Right lung (tissue), 5 donors: ENCODE data around the gene WDR5B. TPM values are rescaled to one million over a fixed set of nuclear protein-coding genes. Genes with fewer than 3 reads are reported as not detected.

Source experiments
- DNase-seq, 2 donors: peaks; one replicate each; pipeline ENCODE4 v3.0.0-alpha.2; 2013
- polyA plus RNA-seq, 5 donors: library from polyadenylated mRNA; unstranded; fragments of 120-200 nt; gene quantifications; one replicate each; pipeline versions ENCODE4 v1.2.1 to v1.2.3, GENCODE V29; 2013; ENCODE audit warnings: inconsistent platforms in 1 of 5, low replicate concordance in 1 of 5; ENCODE audit not compliant: insufficient read length in 5 of 5, insufficient read depth in 1 of 5

Gene WDR5B
- polyA plus RNA-seq, 5 donors, result 6.9 to 12.5 (median 9.2) TPM

DNA sequence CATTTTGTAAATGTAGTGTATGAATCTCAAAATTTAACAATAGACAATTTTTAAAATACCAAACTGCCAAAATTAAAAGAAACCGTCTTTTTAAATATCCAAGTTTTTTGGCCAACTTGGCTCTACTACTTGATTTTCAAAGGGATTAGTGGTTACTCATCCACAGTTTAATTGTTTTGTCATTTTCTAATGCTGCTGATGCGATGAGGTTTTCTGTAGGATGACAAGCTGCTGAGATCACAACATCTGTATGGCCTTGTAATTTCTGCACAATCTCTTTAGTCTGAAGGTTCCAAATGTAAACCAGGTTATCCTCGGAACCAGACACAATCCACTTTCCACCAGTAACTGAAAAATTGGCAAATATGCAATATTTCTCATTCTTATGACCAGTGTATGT lies 1.5 kb downstream of the WDR5B start:
- no peak for DNase-seq

DNA sequence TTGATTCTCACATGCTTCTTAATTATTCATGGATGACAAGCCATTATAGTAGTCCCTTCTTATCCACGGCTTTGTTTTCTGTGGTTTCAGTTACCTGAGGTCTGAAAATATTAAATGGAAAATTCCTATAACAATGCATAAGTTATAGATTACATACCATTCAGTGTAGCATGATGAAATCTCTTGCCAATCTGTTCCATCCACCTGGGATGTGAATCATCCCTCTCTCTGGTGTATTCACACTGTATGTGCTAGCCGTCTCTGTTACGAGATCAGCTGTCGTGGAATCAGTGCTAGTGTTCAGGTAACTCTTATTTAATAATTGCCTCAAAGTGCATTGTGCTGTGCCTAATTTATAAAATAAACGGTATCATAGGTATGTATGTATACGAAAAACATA lies 5.2 kb downstream of the WDR5B start:
- DNase-seq, result no peak

DNA sequence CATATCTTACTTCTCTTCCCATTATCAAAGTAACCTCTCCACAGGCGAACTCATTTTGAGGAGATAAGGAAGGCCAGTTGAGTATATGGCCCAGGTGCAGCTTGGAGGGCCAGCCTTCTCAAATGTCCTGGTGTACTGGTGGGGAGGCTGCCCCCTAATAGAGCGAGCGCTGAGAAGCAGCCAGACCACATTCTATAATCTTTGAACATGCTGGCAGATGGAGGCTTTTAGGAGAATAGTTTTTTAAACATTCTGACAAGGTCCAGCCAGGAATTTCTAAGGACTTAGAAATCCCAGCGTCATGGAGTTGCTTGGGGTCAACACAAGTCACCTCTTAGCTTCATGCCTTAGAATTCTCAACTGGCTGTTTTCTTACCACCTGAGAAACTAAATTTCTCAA lies 5.8 kb downstream of the WDR5B start:
- DNase-seq, result no peak

DNA sequence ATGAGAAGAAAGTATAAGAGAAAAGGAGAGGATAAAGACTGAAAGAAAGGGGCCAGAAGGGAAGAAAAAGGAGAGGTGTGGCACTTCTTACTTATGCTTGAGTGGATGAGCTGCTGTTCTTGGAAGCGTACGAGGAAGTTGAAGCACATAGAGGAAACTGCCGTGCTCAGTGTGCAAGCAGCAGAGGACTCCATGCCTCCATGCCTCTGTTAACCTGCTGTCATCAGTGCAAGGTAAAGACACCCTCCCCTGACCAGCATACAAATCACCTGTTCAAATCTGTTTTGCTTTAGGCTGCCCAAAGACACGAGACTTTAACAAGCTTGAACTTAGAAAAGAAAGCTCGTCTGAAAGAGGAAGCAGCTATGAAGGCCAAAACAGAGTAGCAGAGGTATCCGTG lies 6.4 kb downstream of the WDR5B start:
- no peak for DNase-seq

DNA sequence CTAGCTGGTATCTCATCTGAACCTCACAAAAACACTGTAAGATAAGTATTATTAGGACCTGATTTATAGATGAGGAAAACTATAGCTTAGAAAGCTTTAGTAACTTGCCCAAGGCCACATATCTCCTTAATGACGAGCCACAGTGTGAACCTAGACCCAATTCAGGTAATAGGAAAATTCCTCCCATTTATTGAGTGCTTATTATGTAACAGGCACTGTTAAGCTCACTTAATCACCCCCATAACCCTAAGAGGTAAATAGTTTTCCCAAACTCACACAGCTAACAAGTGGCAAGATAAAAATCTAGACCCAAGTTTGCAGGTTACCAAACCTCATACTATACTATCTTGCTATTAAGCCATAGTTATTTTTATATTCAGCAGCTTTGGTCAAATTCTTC lies 7.9 kb downstream of the WDR5B start:
- no peak for DNase-seq

DNA sequence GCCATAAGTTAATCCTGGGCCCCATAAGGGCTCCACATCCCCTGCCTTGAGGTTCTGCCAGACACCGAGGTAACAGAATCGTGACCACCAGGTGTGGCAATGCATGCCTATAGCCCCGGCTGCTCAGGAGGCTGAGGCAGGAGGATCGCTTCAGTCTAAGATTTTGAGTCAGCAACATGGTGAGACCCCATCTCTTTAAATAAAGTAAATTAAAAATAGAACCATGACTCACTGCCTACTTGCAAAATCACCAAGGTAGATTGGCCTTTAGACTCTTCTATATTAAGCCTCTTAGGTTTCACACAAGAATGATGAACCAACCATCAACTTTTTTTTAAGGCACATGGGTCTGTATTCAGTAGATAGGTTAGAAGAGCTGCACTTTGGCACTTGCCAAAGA lies 9.7 kb downstream of the WDR5B start:
- DNase-seq, result no peak

DNA sequence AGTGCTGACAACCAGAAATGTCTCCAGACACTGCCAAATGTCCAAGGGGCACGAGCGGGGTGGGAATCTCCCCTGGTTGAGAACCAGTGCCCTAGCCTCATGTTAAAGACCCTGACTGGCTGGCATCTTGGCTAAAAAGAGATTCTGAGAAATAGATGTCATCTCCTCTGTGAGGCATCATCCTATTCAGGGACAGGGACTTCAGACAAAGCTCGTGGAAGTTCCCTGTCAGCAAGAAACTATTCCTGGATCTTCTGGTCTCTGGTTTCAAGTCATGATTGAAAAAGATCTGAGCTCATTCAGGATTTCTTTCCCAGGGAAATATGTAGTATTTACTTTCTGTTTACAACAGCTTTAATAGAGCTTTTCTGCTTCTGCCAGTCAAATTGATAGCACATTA lies 10.8 kb downstream of the WDR5B start:
- no peak for DNase-seq

DNA sequence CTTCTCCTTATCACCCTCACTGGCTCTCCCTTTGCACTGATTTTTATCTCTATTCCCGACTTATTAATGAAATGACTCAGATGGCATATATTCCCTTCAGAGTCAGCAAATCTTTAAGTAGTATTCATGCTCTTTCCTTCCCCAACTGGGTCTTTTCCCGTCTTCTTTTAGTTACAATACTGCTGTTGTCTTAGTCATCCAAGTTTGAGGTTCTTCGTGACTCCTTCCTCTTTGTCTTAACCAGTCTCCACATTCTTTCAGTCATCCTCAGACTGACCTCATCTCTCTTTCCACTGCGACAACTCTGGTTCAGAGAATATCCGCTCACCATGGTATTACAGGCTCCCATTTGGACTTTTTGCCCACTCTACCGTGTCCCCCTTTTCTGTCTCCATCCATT lies 12.4 kb downstream of the WDR5B start:
- DNase-seq, result no peak

DNA sequence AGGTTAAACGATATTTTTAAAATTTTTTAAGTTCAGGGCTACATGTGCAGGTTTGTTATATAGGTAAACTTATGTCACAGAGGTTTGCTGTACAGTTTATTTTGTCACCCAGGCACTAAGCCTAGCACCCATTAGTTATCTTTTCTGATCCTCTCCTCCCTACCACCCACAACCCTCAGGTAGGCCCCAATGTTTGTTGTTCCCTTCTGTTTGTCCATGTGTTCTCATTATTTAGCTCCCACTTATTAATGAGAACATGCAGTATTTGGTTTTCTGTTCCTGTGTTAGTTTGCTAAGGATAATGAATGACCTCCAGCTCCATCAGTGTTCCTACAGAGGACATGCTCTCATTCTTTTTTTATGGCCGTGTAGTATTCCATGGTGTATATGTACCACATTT lies 16.9 kb downstream of the WDR5B start:
- no peak for DNase-seq

DNA sequence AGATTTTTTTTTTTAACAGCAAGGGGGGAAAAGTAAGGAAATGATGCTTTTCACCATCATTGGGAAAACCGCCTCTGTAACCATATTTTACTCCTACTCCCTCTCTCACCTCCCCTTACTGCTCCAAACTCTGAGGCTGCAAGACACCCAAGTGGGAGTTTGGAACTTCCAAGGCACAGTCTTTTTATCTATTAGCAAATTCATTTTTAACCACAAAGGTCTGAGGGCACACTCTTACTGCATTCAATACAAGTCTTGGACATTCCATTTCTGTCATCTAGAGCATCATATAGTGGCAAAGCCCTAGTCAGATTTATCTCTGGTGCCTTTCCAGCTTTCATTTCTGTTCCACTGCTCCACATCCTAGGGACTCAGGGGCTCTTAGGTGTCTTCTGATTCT lies 18.7 kb downstream of the WDR5B start:
- no peak for DNase-seq

DNA sequence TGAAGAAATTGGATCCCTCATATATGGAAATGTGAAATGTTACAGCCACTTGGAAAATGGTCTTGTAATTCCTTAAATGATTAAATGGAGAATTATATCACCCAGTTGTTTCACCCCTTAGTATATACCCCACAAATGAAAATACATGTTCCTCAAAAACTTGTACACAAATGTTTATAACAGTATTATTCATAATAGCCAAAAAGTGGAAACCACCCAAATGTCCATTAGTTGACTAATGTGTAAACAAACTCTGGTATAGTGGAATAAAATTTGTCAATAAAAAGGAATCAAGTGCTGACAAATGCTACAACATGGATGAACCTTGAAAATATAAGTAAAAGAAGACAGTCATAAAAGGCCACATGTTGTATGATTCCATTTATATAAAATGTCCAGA lies 19.4 kb downstream of the WDR5B start:
- no peak for DNase-seq

DNA sequence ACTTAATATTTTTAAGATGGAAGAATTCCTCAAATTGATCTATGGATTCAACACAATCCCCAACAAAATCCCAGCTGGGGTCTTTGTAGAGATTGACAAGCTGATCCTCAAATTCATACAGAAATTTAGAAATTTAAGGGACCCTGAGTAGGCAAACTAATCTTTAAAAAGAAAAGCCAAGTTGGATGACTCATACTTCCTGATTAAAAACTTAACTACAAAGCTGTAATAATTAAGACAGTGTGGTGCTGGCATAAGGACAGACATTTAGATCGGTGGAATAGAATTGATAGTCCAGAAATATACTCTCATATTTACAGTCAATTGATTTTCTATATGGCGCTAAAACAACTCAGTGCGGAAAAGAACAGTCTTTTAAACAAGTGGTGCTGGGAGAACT lies 20.3 kb downstream of the WDR5B start:
- DNase-seq, result no peak

DNA sequence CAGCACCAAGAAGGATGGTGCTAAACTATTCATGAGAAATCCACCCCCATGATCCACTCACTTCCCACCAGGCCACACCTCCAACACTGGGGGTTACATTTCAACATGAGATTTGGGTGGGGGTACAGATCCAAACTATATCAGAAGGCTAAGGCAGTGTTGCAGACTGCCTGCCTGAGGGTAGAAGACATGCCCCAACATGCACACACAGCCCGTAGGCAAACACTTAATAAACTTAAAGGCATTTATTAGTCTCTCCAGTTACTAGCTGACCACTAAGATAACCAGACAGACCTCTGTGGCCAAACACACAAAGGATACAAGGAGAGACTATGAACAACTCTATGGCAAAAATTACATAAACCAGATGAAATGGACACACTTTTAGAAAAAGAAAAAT lies 21.7 kb downstream of the WDR5B start:
- DNase-seq, result no peak

DNA sequence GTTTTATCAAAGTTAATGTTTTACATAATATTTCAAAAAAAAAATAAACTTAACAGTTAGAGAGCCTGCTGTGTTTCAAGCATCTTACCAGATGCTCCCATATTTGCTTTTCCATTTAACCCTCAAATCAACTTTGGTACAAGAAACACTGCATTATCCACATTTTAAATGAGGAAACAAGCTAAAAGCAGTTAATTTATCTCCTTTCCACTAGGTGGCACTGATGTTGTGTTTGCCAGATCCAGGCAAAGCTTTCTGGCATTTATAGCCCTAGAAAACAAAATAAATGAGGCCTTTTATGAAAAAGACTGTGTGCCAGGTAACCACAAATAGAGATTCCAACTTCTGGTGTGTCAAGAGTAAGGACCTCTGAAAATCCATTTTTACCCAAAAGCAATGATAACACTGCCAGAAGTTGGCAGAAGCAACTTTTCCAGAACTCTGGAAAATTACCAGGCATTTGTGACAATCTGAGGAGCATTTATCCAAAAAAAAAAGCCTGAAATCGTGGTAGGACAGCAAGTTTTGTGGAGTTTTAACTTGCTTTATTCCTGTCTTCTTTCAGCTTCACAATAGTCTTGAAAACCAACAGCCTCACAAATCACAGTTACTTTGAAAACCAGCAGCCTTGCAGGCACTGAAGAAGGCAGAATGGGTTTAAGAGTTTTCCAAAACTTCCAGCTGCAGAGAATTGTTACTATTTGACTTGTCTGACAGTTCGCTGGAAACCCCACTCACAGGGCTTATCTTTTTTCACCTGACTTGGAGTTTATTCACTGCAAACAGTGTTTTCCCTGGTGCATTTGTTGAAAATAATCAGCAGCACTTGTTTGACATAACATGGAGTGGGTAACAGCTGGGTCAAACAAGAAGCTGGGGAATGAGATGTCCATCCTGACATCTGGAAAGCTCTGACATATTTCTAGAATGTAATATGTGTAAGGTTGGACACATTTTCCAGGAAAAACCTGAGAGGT lies 22.7 kb downstream of the WDR5B start:
- DNase-seq, result no peak

DNA sequence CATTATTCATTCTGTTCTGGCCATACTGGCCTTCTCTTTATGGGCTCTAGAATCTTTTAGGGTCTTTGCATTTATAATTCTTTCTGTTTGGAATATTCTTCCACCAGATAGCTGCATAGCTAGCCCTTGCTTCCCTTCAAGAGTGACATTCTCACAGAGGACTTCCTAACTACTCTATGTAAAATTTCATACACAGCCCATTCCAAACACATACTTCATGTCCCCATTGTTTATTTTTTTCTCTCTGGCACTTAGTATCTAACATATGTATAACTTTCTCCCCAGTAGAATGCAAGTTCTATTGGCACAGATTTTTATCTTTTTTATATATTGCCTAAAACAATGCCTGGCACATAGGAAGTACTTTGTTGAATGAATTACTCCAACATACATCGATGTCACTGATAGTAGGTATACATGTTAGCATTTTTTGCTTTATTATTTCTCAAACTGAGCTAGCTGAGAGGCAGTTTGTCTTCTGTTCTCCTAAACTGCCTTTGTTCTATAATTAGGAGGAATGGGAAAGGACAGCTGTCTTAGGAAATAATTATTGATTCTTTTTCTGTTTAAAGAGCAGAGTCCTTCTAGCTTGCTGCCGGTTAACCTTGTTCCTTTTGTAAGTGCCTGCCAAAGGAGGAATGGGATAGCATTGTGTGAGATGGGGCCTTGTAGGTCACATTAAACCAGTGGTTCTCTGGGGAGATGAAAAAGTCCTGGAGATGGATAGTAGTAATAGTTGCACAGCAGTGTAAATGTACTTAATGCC lies 24.0 kb downstream of the WDR5B start:
- no peak for DNase-seq

DNA sequence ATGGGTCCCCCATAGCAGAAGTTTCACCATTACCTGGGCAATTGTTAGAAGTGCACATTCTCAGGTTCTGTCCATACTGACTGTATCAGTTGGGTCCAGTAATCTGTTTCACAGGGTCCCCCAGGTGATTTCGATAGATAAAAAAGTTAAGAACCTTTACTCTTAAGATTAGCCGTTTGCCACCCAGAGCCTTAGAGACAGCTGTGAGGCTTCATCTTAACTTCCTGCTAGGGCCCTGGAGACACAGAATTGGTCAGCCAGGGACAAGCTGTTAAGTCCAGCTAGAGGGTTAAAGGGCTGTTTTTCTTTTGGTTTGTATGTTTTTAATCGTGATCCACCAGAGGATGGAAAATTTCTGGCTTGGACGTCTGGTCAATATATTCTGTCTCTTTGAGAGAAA lies 25.2 kb downstream of the WDR5B start:
- DNase-seq, result peak in 1 of 2 donors; percentile 12

DNA sequence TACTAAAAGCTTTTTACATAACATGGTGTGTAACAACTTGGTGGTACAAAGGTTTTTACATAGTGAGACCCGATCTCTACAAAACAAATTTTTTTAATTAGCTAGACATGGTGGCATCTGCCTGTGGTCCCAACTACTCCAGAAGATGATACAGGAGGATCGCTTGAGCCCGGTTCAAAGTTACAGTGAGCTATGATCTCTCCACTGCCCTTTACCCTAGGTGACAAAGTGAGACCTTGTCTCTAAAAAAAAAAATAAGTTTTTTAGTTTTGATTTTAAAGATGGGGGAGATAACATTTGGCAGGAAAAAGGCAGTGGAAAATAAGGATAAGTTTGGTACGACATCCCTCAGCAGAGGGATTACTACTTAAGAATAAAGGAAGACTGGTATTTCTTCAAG lies 26.0 kb downstream of the WDR5B start:
- no peak for DNase-seq

DNA sequence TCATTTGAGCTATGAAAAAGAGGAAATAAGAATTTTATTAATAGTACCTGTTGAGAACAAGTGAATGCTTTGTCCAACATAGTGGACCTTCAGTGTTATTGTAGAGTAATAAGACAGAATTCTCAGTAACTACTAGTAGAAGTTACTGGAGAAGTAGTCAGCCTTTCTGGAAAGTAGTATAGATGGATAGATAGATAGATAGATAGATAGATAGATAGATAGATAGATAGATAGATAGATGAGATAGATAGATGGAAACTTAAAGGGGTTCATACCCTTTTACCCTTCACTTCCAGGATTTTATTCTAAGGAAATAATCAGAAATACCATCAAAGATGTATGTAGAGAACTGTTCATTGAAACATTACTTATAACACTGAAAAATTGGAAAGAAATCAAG lies 26.7 kb downstream of the WDR5B start:
- no peak for DNase-seq

DNA sequence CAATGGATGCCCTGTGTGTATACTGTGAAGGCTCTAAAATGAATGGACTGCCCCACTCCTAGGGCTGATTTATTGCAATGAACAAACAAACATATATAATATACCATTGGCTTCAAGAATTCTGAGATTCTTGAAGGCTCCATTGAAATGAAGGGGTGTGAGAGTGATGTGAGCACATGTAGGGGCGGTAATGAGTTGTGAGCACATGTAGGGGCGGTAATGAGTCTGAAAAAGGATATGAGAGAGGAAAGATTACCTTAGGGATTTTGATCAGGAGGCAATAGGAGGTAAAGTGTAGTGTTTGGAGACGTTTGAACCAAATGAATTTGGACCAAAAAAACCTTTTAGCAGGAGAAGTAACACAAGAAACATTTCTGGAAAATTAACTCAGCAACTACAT lies 28.2 kb downstream of the WDR5B start:
- no peak for DNase-seq

DNA sequence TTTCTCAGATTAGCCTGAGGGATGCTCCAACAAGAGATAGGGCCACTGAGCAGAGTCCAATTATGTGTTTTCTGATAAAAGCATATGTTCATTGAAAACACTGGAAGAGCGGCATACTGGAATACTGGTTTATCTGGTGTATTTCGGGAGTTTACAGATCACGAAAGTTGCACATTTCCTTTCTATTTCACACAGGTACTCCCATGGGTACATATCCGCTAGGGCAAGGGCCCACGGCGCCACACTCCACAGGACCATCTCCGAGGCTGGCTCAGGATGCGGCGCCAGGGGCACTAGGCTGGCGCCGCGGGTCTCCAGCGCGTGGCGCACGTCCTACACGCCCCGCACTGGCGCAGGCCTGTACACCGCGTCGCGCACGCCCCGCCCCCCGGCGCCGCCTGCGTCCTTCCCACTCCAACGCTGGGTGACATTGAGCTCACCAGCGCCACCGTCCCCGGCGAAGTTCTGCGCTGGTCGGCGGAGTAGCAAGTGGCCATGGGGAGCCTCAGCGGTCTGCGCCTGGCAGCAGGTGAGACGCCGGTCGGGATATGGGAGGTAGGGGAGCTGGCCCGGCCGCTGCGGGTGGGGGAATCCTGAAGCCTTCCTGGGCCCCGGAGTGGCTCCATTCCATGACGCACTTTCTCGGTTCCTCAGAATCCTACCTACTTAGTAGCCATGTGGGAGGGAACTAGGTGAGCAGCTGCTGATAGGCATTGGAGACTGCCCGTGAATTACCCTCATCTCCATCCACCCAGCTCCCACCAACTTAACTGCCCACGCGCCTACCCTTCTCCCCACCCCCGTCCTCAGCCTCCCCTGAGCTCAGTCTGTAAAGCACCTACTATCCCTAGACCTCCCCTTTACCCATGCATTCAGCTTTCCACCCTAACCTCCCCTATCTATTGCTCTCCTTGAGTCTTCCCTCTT lies 31.8 kb downstream of the WDR5B start, which contains the start of gene FAM162A:
Gene FAM162A, plus strand, starts transcription at position 412 of the 927 bp plus-strand sequence. Its CDS starts 84 bp downstream, at position 496.
- DNase-seq, result peak; percentile 93 to 95

DNA sequence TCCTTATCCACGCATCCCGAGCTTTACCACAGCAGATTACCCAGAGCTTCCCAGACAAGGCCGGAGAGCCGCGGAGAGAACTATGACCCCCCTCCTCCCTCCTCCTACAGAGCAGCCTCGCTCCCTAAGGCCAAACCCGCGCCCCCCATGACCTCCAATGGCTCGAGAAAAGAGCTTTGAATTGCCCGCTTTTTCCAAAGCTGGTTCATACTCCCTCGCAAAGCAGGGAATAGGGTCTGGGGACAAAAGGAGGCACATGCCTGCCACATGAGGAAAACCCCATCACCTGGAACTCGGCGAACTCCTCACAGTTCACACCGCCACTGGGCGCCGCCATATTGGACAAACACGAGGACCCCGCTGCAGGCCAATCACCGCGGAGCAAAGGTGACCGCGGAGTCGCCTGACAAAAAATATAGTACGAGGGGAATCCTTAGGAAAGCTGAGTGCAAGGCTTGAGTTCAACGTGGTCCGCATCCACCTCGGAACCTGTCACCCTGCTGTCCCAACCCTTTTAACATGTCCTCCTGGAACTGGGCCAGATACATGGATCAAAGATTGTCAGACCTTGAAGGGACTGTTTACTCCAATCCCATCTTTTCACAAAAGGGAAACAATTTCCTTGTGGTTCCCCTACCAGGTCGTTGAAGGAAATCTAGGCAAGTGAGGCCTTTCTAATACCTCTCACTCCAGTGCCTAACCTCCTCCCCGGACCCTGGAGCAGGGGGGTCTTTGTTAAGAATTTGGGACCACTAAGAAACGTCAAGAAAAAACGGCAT lies 32.8 kb downstream of the WDR5B start, which contains the start of gene MIX23:
Gene MIX23, minus strand, starts transcription at position 344 of the 779 bp plus-strand sequence. Its CDS starts 7 bp downstream, at position 337.
- DNase-seq, result peak; percentile 81 to 82
